ENCODE results near the gene SRRM1. TPM values are rescaled to one million over a fixed set of nuclear protein-coding genes. Genes with fewer than 3 reads are reported as not detected.
"Not testable (repeated sequence)": the region's sequence is repeated elsewhere in the genome, so short reads cannot be mapped to it uniquely, and the experiment has no call there.

The SRRM1 gene
- total RNA-seq, 2 experiments from 2014 or later, result 234 to 288 TPM

GRCh38 chr1:24705260-24706073 lies 62.4 kb downstream of the SRRM1 start:
- ATAC-seq, result peak; percentile 97
- CTCF ChIA-PET, result interaction anchor here (0.8 to 1.0 kb wide), 3 partner anchors 35 to 130 kb away, joined by 3 to 5 read pairs (median 4); no protein-coding TSS in a partner anchor
- peaks cover 9% of the 10 kb centered on the region for H3K4me1 Mint-ChIP-seq
- H3K36me3 Mint-ChIP-seq (ENCODE audit: low read depth), result no peaks in the 10 kb centered on the region
- H3K4me3 Mint-ChIP-seq, result no peak overlapping the region
- DNase-seq, result peak; percentile 63
- H3K27me3 Mint-ChIP-seq, result no peaks in the 10 kb centered on the region
- POLR2A ChIA-PET, result no interaction called here
- no peaks in the 10 kb centered on the region for H3K9me3 Mint-ChIP-seq (ENCODE audit: low read depth)
- H3K27ac Mint-ChIP-seq, result no peak overlapping the region
- intact Hi-C loops (cut with DNase I, micrococcal nuclease), result no loop called here

GRCh38 chr1:24706074-24706389 lies 62.9 kb downstream of the SRRM1 start:
- intact Hi-C loops (cut with DNase I, micrococcal nuclease); ATAC-seq; H3K27me3 Mint-ChIP-seq; H3K36me3 Mint-ChIP-seq (ENCODE audit: low read depth); H3K27ac Mint-ChIP-seq; H3K4me1 Mint-ChIP-seq; H3K9me3 Mint-ChIP-seq (ENCODE audit: low read depth); H3K4me3 Mint-ChIP-seq; POLR2A ChIA-PET; DNase-seq: not testable (repeated sequence)
- CTCF ChIA-PET, result interaction anchor here (0.8 to 1.0 kb wide), 3 partner anchors 36 to 129 kb away, joined by 3 to 5 read pairs (median 4); no protein-coding TSS in a partner anchor

GRCh38 chr1:24707687-24708086 lies 64.6 kb downstream of the SRRM1 start:
- ChIA-PET CTCF (interaction anchor here (0.8 to 0.9 kb wide), 2 partner anchors 19 to 123 kb away, joined by 4 to 5 read pairs; no protein-coding TSS in a partner anchor), POLR2A (no interaction called here)
- Mint-ChIP-seq H3K27ac (no peak overlapping the region), H3K27me3 (no peaks in the 10 kb centered on the region), H3K4me3 (no peak overlapping the region), H3K36me3 (ENCODE audit: low read depth) (no peaks in the 10 kb centered on the region), H3K9me3 (ENCODE audit: low read depth) (no peaks in the 10 kb centered on the region), H3K4me1 (peaks cover 9% of the 10 kb centered on the region)
- intact Hi-C loops (cut with DNase I, micrococcal nuclease), result no loop called here
- ATAC-seq, result no peak
- no peak for DNase-seq

GRCh38 chr1:24708938-24709337 lies 65.8 kb downstream of the SRRM1 start:
- ChIA-PET POLR2A (no interaction called here), CTCF (interaction anchor here (0.6 kb wide), 1 partner anchor 1524 kb away, joined by 3 read pairs; no protein-coding TSS in a partner anchor)
- Mint-ChIP-seq H3K27me3 (no peaks in the 10 kb centered on the region), H3K4me1 (peaks cover 9% of the 10 kb centered on the region), H3K4me3 (no peak overlapping the region), H3K36me3 (ENCODE audit: low read depth) (no peaks in the 10 kb centered on the region), H3K27ac (no peak overlapping the region), H3K9me3 (ENCODE audit: low read depth) (no peaks in the 10 kb centered on the region)
- intact Hi-C loops (cut with DNase I, micrococcal nuclease), result no loop called here
- no peak for DNase-seq
- ATAC-seq, result no peak

GRCh38 chr1:24709791-24710441 lies 66.8 kb downstream of the SRRM1 start:
- POLR2A ChIA-PET, result no interaction called here

GRCh38 chr1:24711329-24711728 lies 68.2 kb downstream of the SRRM1 start:
- no peak for DNase-seq
- no peaks in the 10 kb centered on the region for H3K27me3 Mint-ChIP-seq
- POLR2A ChIA-PET, result no interaction called here
- no peak overlapping the region for H3K4me3 Mint-ChIP-seq
- CTCF ChIA-PET, result interaction anchor here (1.0 kb wide), 1 partner anchor 118 kb away, joined by 3 read pairs; no protein-coding TSS in a partner anchor
- H3K4me1 Mint-ChIP-seq, result peaks cover 10% of the 10 kb centered on the region
- intact Hi-C loops (cut with DNase I, micrococcal nuclease), result loop anchor here in 1 of 2 experiments (10.0 kb wide), 1 partner anchor 1853 kb away; no protein-coding TSS in a partner anchor
- ATAC-seq, result no peak
- no peaks in the 10 kb centered on the region for H3K9me3 Mint-ChIP-seq (ENCODE audit: low read depth)
- no peaks in the 10 kb centered on the region for H3K36me3 Mint-ChIP-seq (ENCODE audit: low read depth)
- no peak overlapping the region for H3K27ac Mint-ChIP-seq

More at GRCh38 chr1:24709791-24710441, 66.8 kb downstream of the SRRM1 start:
- no peaks in the 10 kb centered on the region for H3K9me3 Mint-ChIP-seq (ENCODE audit: low read depth)
- no peak for DNase-seq
- peak; percentile 20 for ATAC-seq
- H3K36me3 Mint-ChIP-seq (ENCODE audit: low read depth), result no peaks in the 10 kb centered on the region
- CTCF ChIA-PET, result no interaction called here
- H3K4me3 Mint-ChIP-seq, result no peak overlapping the region
- H3K27ac Mint-ChIP-seq, result no peak overlapping the region
- intact Hi-C loops (cut with DNase I, micrococcal nuclease), result loop anchor here in 1 of 2 experiments (10.0 kb wide), 1 partner anchor 1855 kb away; no protein-coding TSS in a partner anchor
- no peaks in the 10 kb centered on the region for H3K27me3 Mint-ChIP-seq
- peaks cover 10% of the 10 kb centered on the region for H3K4me1 Mint-ChIP-seq

GRCh38 chr1:24713176-24713575 lies 70.1 kb downstream of the SRRM1 start:
- no peak overlapping the region for H3K4me3 Mint-ChIP-seq
- H3K36me3 Mint-ChIP-seq (ENCODE audit: low read depth), result no peaks in the 10 kb centered on the region
- intact Hi-C loops (cut with DNase I, micrococcal nuclease), result loop anchor here in 1 of 2 experiments (10.0 kb wide), 1 partner anchor 1852 kb away; no protein-coding TSS in a partner anchor
- H3K4me1 Mint-ChIP-seq, result peaks cover 10% of the 10 kb centered on the region
- H3K27ac Mint-ChIP-seq, result no peak overlapping the region
- CTCF ChIA-PET, result no interaction called here
- no peaks in the 10 kb centered on the region for H3K9me3 Mint-ChIP-seq (ENCODE audit: low read depth)
- DNase-seq, result no peak
- POLR2A ChIA-PET, result no interaction called here
- ATAC-seq, result no peak
- H3K27me3 Mint-ChIP-seq, result no peaks in the 10 kb centered on the region

GRCh38 chr1:24713736-24714135 lies 70.6 kb downstream of the SRRM1 start:
- no peak overlapping the region for H3K4me3 Mint-ChIP-seq
- no peaks in the 10 kb centered on the region for H3K27me3 Mint-ChIP-seq
- ATAC-seq, result no peak
- no peak overlapping the region for H3K27ac Mint-ChIP-seq
- H3K4me1 Mint-ChIP-seq, result peaks cover 10% of the 10 kb centered on the region
- ChIA-PET CTCF (no interaction called here), POLR2A (interaction anchor here (0.6 kb wide), 1 partner anchor 24 kb away, joined by 3 read pairs; no protein-coding TSS in a partner anchor)
- intact Hi-C loops (cut with DNase I, micrococcal nuclease), result loop anchor here in 1 of 2 experiments (10.0 kb wide), 1 partner anchor 1851 kb away; no protein-coding TSS in a partner anchor
- no peak for DNase-seq
- no peaks in the 10 kb centered on the region for H3K36me3 Mint-ChIP-seq (ENCODE audit: low read depth)
- H3K9me3 Mint-ChIP-seq (ENCODE audit: low read depth), result no peaks in the 10 kb centered on the region

- Mint-ChIP-seq H3K27ac (peak overlapping the region; percentile 72), H3K9me3 (ENCODE audit: low read depth) (no peaks in the 10 kb centered on the region), H3K27me3 (no peaks in the 10 kb centered on the region), H3K4me1 (peaks cover 7% of the 10 kb centered on the region), H3K36me3 (ENCODE audit: low read depth) (no peaks in the 10 kb centered on the region), H3K4me3 (no peak overlapping the region)
- ChIA-PET CTCF (interaction anchor here (1.4 kb wide), 1 partner anchor 27 kb away, joined by 3 read pairs; no protein-coding TSS in a partner anchor), POLR2A (interaction anchor here (0.5 kb wide), 1 partner anchor 97 kb away, joined by 3 read pairs; no protein-coding TSS in a partner anchor)
- ATAC-seq (peak; percentile 79), DNase-seq (peak; percentile 62)
- intact Hi-C loops (cut with DNase I, micrococcal nuclease), result loop anchor here in 1 of 2 experiments (10.0 kb wide), 1 partner anchor 1850 kb away; no protein-coding TSS in a partner anchor
Measured at GRCh38 chr1:24714859-24715520, 71.9 kb downstream of the SRRM1 start.

- DNase-seq, result no peak
- CTCF ChIA-PET, result interaction anchor here (1.3 to 1.4 kb wide), 2 partner anchors 11 to 27 kb away, joined by 3 to 5 read pairs; no protein-coding TSS in a partner anchor
- peak overlapping the region; percentile 72 for H3K27ac Mint-ChIP-seq
Measured at GRCh38 chr1:24715658-24716057, 72.6 kb downstream of the SRRM1 start.

More at GRCh38 chr1:24715658-24716057, 72.6 kb downstream of the SRRM1 start:
- no peaks in the 10 kb centered on the region for H3K27me3 Mint-ChIP-seq
- no peak overlapping the region for H3K4me3 Mint-ChIP-seq
- no peaks in the 10 kb centered on the region for H3K9me3 Mint-ChIP-seq (ENCODE audit: low read depth)
- peaks cover 7% of the 10 kb centered on the region for H3K4me1 Mint-ChIP-seq
- no peak for ATAC-seq
- intact Hi-C loops (cut with DNase I, micrococcal nuclease), result loop anchor here in 1 of 2 experiments (10.0 kb wide), 1 partner anchor 1849 kb away; no protein-coding TSS in a partner anchor
- POLR2A ChIA-PET, result no interaction called here
- no peaks in the 10 kb centered on the region for H3K36me3 Mint-ChIP-seq (ENCODE audit: low read depth)
